IMR-90 (cell line): ENCODE measurements around the gene INPP5J. TPM values are rescaled to one million over a fixed set of nuclear protein-coding genes. Genes with fewer than 3 reads are reported as not detected.
A peak's percentile ranks its signal among the peaks of the same experiment; 100 is the strongest.

Experiments
- ATAC-seq: fragments of 200-7000 bp; cut with Tn5 transposase; 2 replicates; pipeline ENCODE4 v1.9.1; 2020; ENCODE audit warnings: low read depth, mild to moderate bottlenecking, moderate library complexity
- BruUV-seq: library from RNA; stranded (reverse); fragments of 400-500 nt; replicated peaks from 2 replicates; lab custom pipeline; 2021; lab: Mats Ljungman, UMichigan
- CTCF ChIA-PET: fragments of 300-600 bp; formaldehyde crosslinking; extraction: SDS; loops from one replicate; lab custom pipeline; 2021; ENCODE audit warnings: antibody characterized with exemption; lab: Yijun Ruan, JAX
- POLR2A ChIA-PET: fragments of 300-600 bp; sonication (Branson Sonifier 250); formaldehyde crosslinking; loops from one replicate; lab custom pipeline; 2022; ENCODE audit warnings: antibody characterized with exemption; ENCODE audit not compliant: unreplicated experiment; lab: Charles Lee
- DNase-seq: peaks from one replicate; pipeline ENCODE4 v3.0.0; 2013
- H2AFZ ChIP-seq: replicated peaks from 2 replicates; pipeline ENCODE3; 2013; ENCODE audit warnings: low read length, mild to moderate bottlenecking; ENCODE audit not compliant: poor library complexity
- H2AK5ac ChIP-seq: 2 replicates; pipeline ENCODE4 v1.6.1; 2013; ENCODE audit warnings: low read depth, low read length, inconsistent platforms
- H2AK9ac ChIP-seq: replicated peaks from 2 replicates; pipeline ENCODE3; 2013; ENCODE audit warnings: mild to moderate bottlenecking, low read depth, low read length, moderate library complexity; ENCODE audit not compliant: poor library complexity
- H2BK120ac ChIP-seq: 2 replicates; pipeline ENCODE4 v1.6.1; 2013; ENCODE audit warnings: low read depth, low read length, inconsistent platforms
- H2BK15ac ChIP-seq: 3 replicates; pipeline ENCODE4 v1.6.1; 2013; ENCODE audit warnings: low read depth, low read length, inconsistent platforms
- H2BK20ac ChIP-seq: 2 replicates; pipeline ENCODE4 v1.6.1; 2013; ENCODE audit warnings: low read depth, mild to moderate bottlenecking, inconsistent platforms, low read length, moderate library complexity
- H2BK5ac ChIP-seq: 2 replicates; pipeline ENCODE4 v1.6.1; 2013; ENCODE audit warnings: mild to moderate bottlenecking, low read depth, low read length, inconsistent platforms; ENCODE audit not compliant: poor library complexity, severe bottlenecking
- H3K14ac ChIP-seq: replicated peaks from 2 replicates; pipeline ENCODE4 v1.6.1; 2013; ENCODE audit warnings: low read depth, low read length, inconsistent platforms
- H3K18ac ChIP-seq: 2 replicates; pipeline ENCODE4 v1.6.1; 2013; ENCODE audit warnings: low read depth, low read length, control low read depth
- H3K23ac ChIP-seq: 2 replicates; pipeline ENCODE4 v1.6.1; 2013; ENCODE audit warnings: low read depth, low read length, inconsistent platforms
- H3K27ac ChIP-seq: 2 replicates; pipeline ENCODE4 v1.5.1; 2013; ENCODE audit warnings: mild to moderate bottlenecking, control low read depth, low read length; ENCODE audit not compliant: insufficient read depth
- H3K27me3 ChIP-seq: 2 replicates; pipeline ENCODE4 v1.6.1; 2013; ENCODE audit warnings: low read length; ENCODE audit not compliant: control insufficient read depth, insufficient read depth
- H3K36me3 ChIP-seq: 2 replicates; pipeline ENCODE4 v1.6.1; 2013; ENCODE audit warnings: low read length, mixed read lengths; ENCODE audit not compliant: control insufficient read depth, insufficient read depth
- H3K4ac ChIP-seq: 2 replicates; pipeline ENCODE4 v1.6.1; 2013; ENCODE audit warnings: low read depth, low read length, inconsistent platforms
- H3K4me1 ChIP-seq: 2 replicates; pipeline ENCODE4 v1.6.1; 2013; ENCODE audit warnings: low read length, mixed read lengths; ENCODE audit not compliant: control insufficient read depth, insufficient read depth
- H3K4me2 ChIP-seq: 2 replicates; pipeline ENCODE4 v1.6.1; 2013; ENCODE audit warnings: low read depth, mild to moderate bottlenecking, control low read depth, low read length, moderate library complexity
- H3K4me3 ChIP-seq: 2 replicates; pipeline ENCODE4 v1.5.1; 2013; ENCODE audit warnings: low read depth, mild to moderate bottlenecking, control low read depth, low read length, moderate library complexity; ENCODE audit not compliant: insufficient read depth
- H3K56ac ChIP-seq: 2 replicates; pipeline ENCODE4 v1.6.1; 2013; ENCODE audit warnings: low read length, inconsistent platforms; ENCODE audit not compliant: insufficient read depth; ENCODE audit errors: extremely low read depth
- H3K79me1 ChIP-seq, 2 experiments: 2 replicates each; pipeline ENCODE4 v1.6.1; 2013; ENCODE audit warnings: low read length in 2 of 2, inconsistent platforms in 1 of 2, low read depth in 1 of 2
- H3K9ac ChIP-seq: 2 replicates; pipeline ENCODE4 v1.6.1; 2013; ENCODE audit warnings: low read depth, low read length, control low read depth
- H3K9me1 ChIP-seq: 2 replicates; pipeline ENCODE4 v1.6.1; 2013; ENCODE audit warnings: low read length, inconsistent platforms; ENCODE audit not compliant: insufficient read depth
- H3K9me3 ChIP-seq: 2 replicates; pipeline ENCODE4 v1.6.1; 2013; ENCODE audit warnings: low read length; ENCODE audit not compliant: control insufficient read depth, insufficient read depth
- H4K20me1 ChIP-seq: 2 replicates; pipeline ENCODE4 v1.6.1; 2013; ENCODE audit warnings: low read length, inconsistent platforms; ENCODE audit not compliant: insufficient read depth
- H4K5ac ChIP-seq: 2 replicates; pipeline ENCODE4 v1.6.1; 2013; ENCODE audit warnings: mild to moderate bottlenecking, low read depth, low read length, control low read depth
- H4K8ac ChIP-seq, 2 experiments: 2 replicates each; pipeline ENCODE4 v1.6.1; 2013; ENCODE audit warnings: low read depth in 2 of 2, low read length in 2 of 2, control low read depth in 1 of 2, inconsistent platforms in 1 of 2
- H4K91ac ChIP-seq: 2 replicates; pipeline ENCODE4 v1.6.1; 2013; ENCODE audit warnings: low read depth, low read length, inconsistent platforms; ENCODE audit not compliant: insufficient read depth
- NFE2L2 ChIP-seq: fragments of 150-350 bp; IDR thresholded peaks from 2 replicates; pipeline ENCODE4 v1.6.1; 2016; ENCODE audit warnings: low read depth, mild to moderate bottlenecking, low read length
- SMC3 ChIP-seq: fragments of 150-350 bp; IDR thresholded peaks from 2 replicates; pipeline ENCODE4 v1.6.1; 2016; ENCODE audit warnings: low read depth, mild to moderate bottlenecking, antibody characterized with exemption, low read length, moderate library complexity
- WGBS, 2 experiments: methylation state at CpG; one replicate each; pipeline versions ENCODE4 v1.1.5 to v1.1.7; 2013; ENCODE audit warnings: missing lambda C conversion rate in 2 of 2; ENCODE audit not compliant: insufficient read length in 1 of 2; ENCODE audit errors: extremely low coverage in 2 of 2; 5-methylcytosine and 5-hydroxymethylcytosine counted together
- dilution Hi-C: fragments of 300-500 bp; cut with HindIII; formaldehyde crosslinking; loops from one replicate; pipeline ENCODE4 v1.14.3; 2018; ENCODE audit warnings: low sequenced_read_pairs; ENCODE audit not compliant: unreplicated experiment
- in situ Hi-C: fragments of 300-500 bp; cut with MboI; formaldehyde crosslinking; loops from 3 replicates; pipeline ENCODE4 v1.14.3; 2019; ENCODE audit warnings: low sequenced_read_pairs, inconsistent platforms, mixed read lengths
- intact Hi-C: fragments of 100-400 bp; cut with micrococcal nuclease; formaldehyde crosslinking; loops from 2 replicates; pipeline ENCODE4 v1.10.0; 2022
- polyA plus RNA-seq, 3 experiments: library from polyadenylated mRNA; depleted of rRNA; stranded (reverse); fragments of >200 nt; gene quantifications; 2 replicates each; pipeline ENCODE4 v1.2.3, GENCODE V29; 2012; ENCODE audit warnings: low replicate concordance in 1 of 3
- total RNA-seq: library from RNA; depleted of rRNA; stranded (reverse); fragments of >200 nt; gene quantifications from 2 replicates; pipeline ENCODE4 v1.2.3, GENCODE V29; 2012
- TF ChIP-seq, protein P1 (sequence below): fragments of 150-350 bp; IDR thresholded peaks from 2 replicates; pipeline ENCODE4 v1.6.1; 2017; ENCODE audit warnings: mild to moderate bottlenecking, antibody characterized with exemption, low read length, low read depth

INPP5J gene
- total and polyA plus RNA-seq, 2 of the 4 experiments (the other 2 are of a cell fraction), result 0.36 to 2.2 TPM

DNA sequence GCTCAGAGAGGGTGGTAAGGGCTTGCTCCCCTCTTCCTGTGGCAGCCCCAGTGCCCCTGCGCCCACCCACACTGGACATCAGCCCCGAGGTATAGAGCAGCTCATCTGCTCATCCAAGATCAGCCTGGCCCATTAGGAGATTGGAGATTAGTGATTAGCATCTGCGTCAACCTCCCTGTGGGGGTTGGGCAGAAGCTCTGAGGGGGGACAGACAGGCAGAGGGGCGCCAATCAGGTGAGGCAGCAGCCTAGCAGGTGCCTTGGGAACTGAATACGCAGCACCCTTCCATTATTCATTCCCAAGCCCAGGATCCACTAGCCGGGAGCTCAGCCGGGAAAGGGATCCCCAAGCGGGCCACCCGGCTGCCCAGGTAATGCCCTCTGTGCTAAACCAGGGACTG lies 30.6 kb upstream of the INPP5J start:
- no peak overlapping the region for H3K14ac ChIP-seq
- ChIA-PET POLR2A (no interaction called here), CTCF (no interaction called here)
- no peak overlapping the region for H4K91ac ChIP-seq
- no peak overlapping the region for H3K56ac ChIP-seq
- H3K4me3 ChIP-seq, result no peak overlapping the region
- no TSS peak for BruUV-seq
- H4K20me1 ChIP-seq, result peaks cover 14% of the 10 kb centered on the region; the same call in 1 of the 2 replicates
- H4K5ac ChIP-seq, result no peak overlapping the region
- no peaks in the 10 kb centered on the region for H3K9me3 ChIP-seq
- no peaks in the 10 kb centered on the region; the same call in 1 of the 2 replicates for H3K4me1 ChIP-seq
- no peak overlapping the region for H3K18ac ChIP-seq
- H3K4me2 ChIP-seq, result no peak overlapping the region
- H2BK120ac ChIP-seq, result no peak overlapping the region
- H3K9me1 ChIP-seq, result no peaks in the 10 kb centered on the region; the same call in 1 of the 2 replicates
- intact Hi-C loops (no loop called here), dilution Hi-C loops (no loop called here), in situ Hi-C loops (no loop called here)
- H2BK5ac ChIP-seq, result no peak overlapping the region
- no peak overlapping the region for H2BK15ac ChIP-seq
- WGBS, 2 experiments, result no CpG with 5 or more reads among the region's 9 CpGs
- no peak for ATAC-seq
- no peak overlapping the region for H3K27ac ChIP-seq
- H4K8ac ChIP-seq, result no peak overlapping the region
- TF ChIP-seq NFE2L2 (no peak), SMC3 (no peak)
- TF ChIP-seq, protein P1, sequence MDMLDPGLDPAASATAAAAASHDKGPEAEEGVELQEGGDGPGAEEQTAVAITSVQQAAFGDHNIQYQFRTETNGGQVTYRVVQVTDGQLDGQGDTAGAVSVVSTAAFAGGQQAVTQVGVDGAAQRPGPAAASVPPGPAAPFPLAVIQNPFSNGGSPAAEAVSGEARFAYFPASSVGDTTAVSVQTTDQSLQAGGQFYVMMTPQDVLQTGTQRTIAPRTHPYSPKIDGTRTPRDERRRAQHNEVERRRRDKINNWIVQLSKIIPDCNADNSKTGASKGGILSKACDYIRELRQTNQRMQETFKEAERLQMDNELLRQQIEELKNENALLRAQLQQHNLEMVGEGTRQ, result no peak
- DNase-seq, result no peak
- H3K79me1 ChIP-seq, result peaks cover 27 to 55% of the 10 kb centered on the region in 2 experiments
- no peak overlapping the region for H3K9ac ChIP-seq
- H3K4ac ChIP-seq, result no peak overlapping the region
- no peak overlapping the region for H3K23ac ChIP-seq
- H2BK20ac ChIP-seq, result no peak overlapping the region
- H3K27me3 ChIP-seq, result no peaks in the 10 kb centered on the region
- H2AFZ ChIP-seq, result no peak overlapping the region
- H3K36me3 ChIP-seq, result peaks cover 92% of the 10 kb centered on the region
- no peak overlapping the region for H2AK5ac ChIP-seq
- H2AK9ac ChIP-seq, result peak overlapping the region; percentile 28
